ENCODE data around the gene ALG12. TPM values are rescaled to one million over a fixed set of nuclear protein-coding genes. Genes with fewer than 3 reads are reported as not detected.

Gene ALG12
- total RNA-seq, 2 donors from 2014 or later, result 19.7 to 26.2 TPM

DNA sequence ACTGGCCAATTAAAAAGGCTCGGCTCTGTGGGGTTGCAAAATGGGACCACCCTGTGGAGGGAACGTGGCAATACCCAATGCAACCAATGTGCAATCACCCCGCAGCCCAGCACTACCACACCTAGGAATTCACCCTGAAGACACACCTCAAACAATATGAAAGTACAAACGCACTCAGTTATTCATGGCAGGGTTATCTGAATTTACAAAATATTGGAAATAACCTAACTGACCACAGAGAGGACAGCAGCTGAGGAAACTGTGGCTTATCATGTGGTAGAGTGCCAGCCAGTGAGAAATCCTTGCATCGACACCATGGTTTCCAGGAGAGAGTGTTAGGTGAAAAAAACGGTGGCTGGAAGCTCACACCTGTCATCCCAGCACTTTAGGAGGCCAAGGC, 18.7 kb downstream of the ALG12 start:
- Mint-ChIP-seq H3K27ac (no peak overlapping the region), H3K4me1 (no peaks in the 10 kb centered on the region)
- TF ChIP-seq, protein P1, sequence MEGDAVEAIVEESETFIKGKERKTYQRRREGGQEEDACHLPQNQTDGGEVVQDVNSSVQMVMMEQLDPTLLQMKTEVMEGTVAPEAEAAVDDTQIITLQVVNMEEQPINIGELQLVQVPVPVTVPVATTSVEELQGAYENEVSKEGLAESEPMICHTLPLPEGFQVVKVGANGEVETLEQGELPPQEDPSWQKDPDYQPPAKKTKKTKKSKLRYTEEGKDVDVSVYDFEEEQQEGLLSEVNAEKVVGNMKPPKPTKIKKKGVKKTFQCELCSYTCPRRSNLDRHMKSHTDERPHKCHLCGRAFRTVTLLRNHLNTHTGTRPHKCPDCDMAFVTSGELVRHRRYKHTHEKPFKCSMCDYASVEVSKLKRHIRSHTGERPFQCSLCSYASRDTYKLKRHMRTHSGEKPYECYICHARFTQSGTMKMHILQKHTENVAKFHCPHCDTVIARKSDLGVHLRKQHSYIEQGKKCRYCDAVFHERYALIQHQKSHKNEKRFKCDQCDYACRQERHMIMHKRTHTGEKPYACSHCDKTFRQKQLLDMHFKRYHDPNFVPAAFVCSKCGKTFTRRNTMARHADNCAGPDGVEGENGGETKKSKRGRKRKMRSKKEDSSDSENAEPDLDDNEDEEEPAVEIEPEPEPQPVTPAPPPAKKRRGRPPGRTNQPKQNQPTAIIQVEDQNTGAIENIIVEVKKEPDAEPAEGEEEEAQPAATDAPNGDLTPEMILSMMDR (conservative IDR thresholded peaks at IDR 0.05), result no peak

DNA sequence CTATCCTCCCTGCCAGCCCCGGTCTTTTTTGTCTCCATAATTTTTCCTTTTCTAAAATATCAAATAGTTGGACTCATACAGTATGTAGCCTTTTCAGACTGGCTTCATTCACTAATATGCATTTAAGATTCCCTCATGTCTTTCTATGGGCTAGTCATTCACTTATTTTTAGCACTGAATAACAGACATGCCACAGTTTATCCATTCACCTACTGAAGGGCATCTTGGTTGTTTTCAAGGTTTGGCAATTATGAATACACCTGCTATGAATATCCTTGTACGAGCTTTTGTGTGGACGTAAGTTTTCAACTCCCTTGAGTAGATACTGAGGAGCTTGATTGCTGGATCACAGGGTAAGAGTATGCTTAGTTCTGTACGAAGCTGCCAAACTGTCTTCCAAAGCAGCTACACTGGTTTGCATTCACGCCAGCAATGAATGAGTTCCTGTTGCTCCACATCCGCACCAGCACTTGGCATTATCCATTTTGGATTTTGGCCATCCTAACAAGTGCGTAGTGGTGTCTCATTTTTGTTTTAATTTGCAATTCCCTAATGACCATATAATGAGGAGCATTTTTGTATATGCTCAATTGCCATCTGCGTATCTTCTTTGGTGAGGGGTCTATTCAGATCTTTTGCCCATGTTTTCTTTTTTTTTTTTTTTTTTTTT, 21.1 kb downstream of the ALG12 start:
- Histone ChIP-seq H3K36me3 (ENCODE audit: control insufficient read depth, insufficient read depth, low read length) (peaks cover 13% of the 10 kb centered on the region), H3K4me3 (ENCODE audit: low read length) (no peak overlapping the region), H3K27ac (ENCODE audit: low read depth, low read length) (no peak overlapping the region), H3K9me3 (ENCODE audit: control insufficient read depth, low read length) (peaks cover 10% of the 10 kb centered on the region), H3K4me1 (ENCODE audit: control insufficient read depth, insufficient read depth, low read length) (no peaks in the 10 kb centered on the region), H3K9ac (ENCODE audit: extremely low read depth, low read length, poor library complexity, severe bottlenecking) (no peak overlapping the region), H3K27me3 (ENCODE audit: control insufficient read depth, insufficient read depth, low read length, poor library complexity, severe bottlenecking) (no peaks in the 10 kb centered on the region)
- no peak overlapping the region for H3K27ac Mint-ChIP-seq
- WGBS, 2 experiments (ENCODE audit: insufficient coverage in 1 of 2, insufficient read length in 1 of 2), result 96 to 97% methylated on average over 7 of the region's 8 CpGs
- no peak overlapping the region for H3K4me3 Mint-ChIP-seq
- H3K27me3 Mint-ChIP-seq (ENCODE audit: insufficient read depth), result no peaks in the 10 kb centered on the region
- H3K9me3 Mint-ChIP-seq, result peaks cover 40% of the 10 kb centered on the region
- H3K4me1 Mint-ChIP-seq, result no peaks in the 10 kb centered on the region
- DNase-seq, result no peak
- H3K36me3 Mint-ChIP-seq (ENCODE audit: low read depth), result peaks cover 59% of the 10 kb centered on the region
- TF ChIP-seq, protein P1 (conservative IDR thresholded peaks at IDR 0.05), result no peak

More for the DNA sequence above, 18.7 kb downstream of the ALG12 start:
- H3K36me3 ChIP-seq (ENCODE audit: control insufficient read depth, insufficient read depth, low read length), result peaks cover 21% of the 10 kb centered on the region
- no peak overlapping the region for H3K9ac ChIP-seq (ENCODE audit: extremely low read depth, low read length, poor library complexity, severe bottlenecking)
- peaks cover 6% of the 10 kb centered on the region for H3K9me3 ChIP-seq (ENCODE audit: control insufficient read depth, low read length)
- no peak for DNase-seq
- no peak overlapping the region for H3K4me3 ChIP-seq (ENCODE audit: low read length)
- Mint-ChIP-seq H3K36me3 (ENCODE audit: low read depth) (peaks cover 45% of the 10 kb centered on the region), H3K27me3 (ENCODE audit: insufficient read depth) (no peaks in the 10 kb centered on the region), H3K9me3 (peaks cover 31% of the 10 kb centered on the region), H3K4me3 (no peak overlapping the region)
- H3K27me3 ChIP-seq (ENCODE audit: control insufficient read depth, insufficient read depth, low read length, poor library complexity, severe bottlenecking), result no peaks in the 10 kb centered on the region
- H3K27ac ChIP-seq (ENCODE audit: low read depth, low read length), result no peak overlapping the region
- WGBS, 2 experiments (ENCODE audit: insufficient coverage in 1 of 2, insufficient read length in 1 of 2), result 91 to 95% methylated on average over 3 to 6 of the region's 6 CpGs
- H3K4me1 ChIP-seq (ENCODE audit: control insufficient read depth, insufficient read depth, low read length), result no peaks in the 10 kb centered on the region

DNA sequence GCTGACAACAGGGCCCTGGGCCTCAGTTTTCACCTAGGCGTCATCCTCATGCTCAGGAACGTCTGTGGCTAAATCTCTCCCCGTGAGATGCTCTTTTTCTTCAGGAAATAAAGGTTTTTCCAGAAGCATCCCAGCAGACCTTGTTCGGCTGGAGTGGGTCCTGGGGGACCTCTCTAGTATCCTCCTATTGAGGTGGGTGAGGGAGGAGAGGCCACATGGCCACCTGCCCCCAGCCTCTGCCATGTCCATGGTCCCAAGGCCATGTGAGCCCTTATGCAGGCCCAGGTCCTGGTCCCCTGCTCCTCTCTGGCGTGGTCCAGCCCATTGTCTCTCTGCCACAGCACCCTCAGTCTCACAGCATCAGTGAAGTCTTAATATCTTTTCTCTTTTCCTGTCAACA, 22.0 kb downstream of the ALG12 start:
- Histone ChIP-seq H3K4me1 (ENCODE audit: control insufficient read depth, insufficient read depth, low read length) (no peaks in the 10 kb centered on the region), H3K27me3 (ENCODE audit: control insufficient read depth, insufficient read depth, low read length, poor library complexity, severe bottlenecking) (no peaks in the 10 kb centered on the region), H3K36me3 (ENCODE audit: control insufficient read depth, insufficient read depth, low read length) (peaks cover 11% of the 10 kb centered on the region), H3K4me3 (ENCODE audit: low read length) (no peak overlapping the region), H3K9me3 (ENCODE audit: control insufficient read depth, low read length) (peaks cover 13% of the 10 kb centered on the region), H3K27ac (ENCODE audit: low read depth, low read length) (no peak overlapping the region), H3K9ac (ENCODE audit: extremely low read depth, low read length, poor library complexity, severe bottlenecking) (no peak overlapping the region)
- peaks cover 44% of the 10 kb centered on the region for H3K9me3 Mint-ChIP-seq
- no peak overlapping the region for H3K27ac Mint-ChIP-seq
- peaks cover 57% of the 10 kb centered on the region for H3K36me3 Mint-ChIP-seq (ENCODE audit: low read depth)
- WGBS, 2 experiments (ENCODE audit: insufficient coverage in 1 of 2, insufficient read length in 1 of 2), result 93 to 99% methylated on average over 5 of the region's 5 CpGs
- no peak for DNase-seq
- no peak overlapping the region for H3K4me3 Mint-ChIP-seq
- H3K27me3 Mint-ChIP-seq (ENCODE audit: insufficient read depth), result no peaks in the 10 kb centered on the region
- TF ChIP-seq, protein P1 (conservative IDR thresholded peaks at IDR 0.05), result no peak
- no peaks in the 10 kb centered on the region for H3K4me1 Mint-ChIP-seq

Measured in endodermal cell (in vitro differentiated cells).